CD1c-positive myeloid dendritic cell (primary cell): ENCODE measurements around the gene F7.
"Not testable (repeated sequence)": the region's sequence is repeated elsewhere in the genome, so short reads cannot be mapped to it uniquely, and the experiment has no call there.

Experiments
- DNase-seq: peaks from one replicate; pipeline ENCODE4 v3.0.0-alpha.2; 2016; ENCODE audit errors: extremely low spot score

The F7 gene

DNA sequence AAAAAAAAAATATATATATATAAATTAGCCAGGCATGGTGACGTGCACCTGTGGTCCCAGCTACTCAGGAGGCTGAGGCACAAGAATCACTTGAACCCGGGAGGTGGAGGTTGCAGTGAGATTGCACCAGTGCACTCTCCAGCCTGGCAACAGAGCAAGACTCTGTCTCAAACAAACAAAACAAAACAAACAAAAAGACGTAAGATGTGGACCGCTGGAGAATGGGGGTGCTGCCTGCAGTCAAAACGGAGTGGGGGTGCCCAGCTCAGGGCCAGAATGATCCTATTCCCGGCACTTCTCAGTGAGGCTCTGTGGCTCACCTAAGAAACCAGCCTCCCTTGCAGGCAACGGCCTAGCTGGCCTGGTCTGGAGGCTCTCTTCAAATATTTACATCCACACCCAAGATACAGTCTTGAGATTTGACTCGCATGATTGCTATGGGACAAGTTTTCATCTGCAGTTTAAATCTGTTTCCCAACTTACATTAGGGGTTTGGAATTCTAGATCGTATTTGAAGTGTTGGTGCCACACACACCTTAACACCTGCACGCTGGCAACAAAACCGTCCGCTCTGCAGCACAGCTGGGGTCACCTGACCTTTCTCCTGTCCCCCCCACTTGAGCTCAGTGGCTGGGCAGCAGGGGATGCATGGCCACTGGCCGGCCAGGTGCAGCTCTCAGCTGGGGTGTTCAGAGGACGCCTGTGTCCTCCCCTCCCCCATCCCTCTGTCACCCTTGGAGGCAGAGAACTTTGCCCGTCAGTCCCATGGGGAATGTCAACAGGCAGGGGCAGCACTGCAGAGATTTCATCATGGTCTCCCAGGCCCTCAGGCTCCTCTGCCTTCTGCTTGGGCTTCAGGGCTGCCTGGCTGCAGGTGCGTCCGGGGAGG, at the start of gene F7:
Gene F7 (plus strand): TSS at position 760 of the 889 bp plus-strand sequence. CDS start 51 bp downstream, at position 811.
- DNase-seq = no peak

GRCh38 chr13:113057084-113057483, 48.5 kb upstream of the F7 start:
- no peak for DNase-seq

DNA sequence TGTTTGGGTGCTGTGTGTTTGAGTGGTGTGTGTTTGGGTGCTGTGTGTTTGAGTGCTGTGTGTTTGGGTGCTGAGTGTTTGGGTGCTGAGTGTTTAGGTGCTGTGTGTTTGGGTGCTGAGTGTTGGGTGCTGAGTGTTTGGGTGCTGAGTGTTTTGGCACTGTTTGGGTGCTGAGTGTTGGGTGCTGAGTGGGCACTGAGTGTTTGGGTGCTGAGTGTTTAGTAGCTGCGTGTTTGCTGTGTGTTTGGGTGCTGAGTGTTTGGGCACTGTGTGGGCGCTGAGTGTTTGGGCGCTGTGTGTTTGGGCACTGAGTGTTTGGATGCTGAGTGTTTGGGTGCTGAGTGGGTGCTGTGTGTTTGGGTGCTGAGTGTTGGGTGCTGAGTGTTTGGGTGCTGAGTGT, 48.0 kb upstream of the F7 start:
- not testable (repeated sequence) for DNase-seq

GRCh38 chr13:113058129-113058987, 47.2 kb upstream of the F7 start:
- DNase-seq = no peak

DNA sequence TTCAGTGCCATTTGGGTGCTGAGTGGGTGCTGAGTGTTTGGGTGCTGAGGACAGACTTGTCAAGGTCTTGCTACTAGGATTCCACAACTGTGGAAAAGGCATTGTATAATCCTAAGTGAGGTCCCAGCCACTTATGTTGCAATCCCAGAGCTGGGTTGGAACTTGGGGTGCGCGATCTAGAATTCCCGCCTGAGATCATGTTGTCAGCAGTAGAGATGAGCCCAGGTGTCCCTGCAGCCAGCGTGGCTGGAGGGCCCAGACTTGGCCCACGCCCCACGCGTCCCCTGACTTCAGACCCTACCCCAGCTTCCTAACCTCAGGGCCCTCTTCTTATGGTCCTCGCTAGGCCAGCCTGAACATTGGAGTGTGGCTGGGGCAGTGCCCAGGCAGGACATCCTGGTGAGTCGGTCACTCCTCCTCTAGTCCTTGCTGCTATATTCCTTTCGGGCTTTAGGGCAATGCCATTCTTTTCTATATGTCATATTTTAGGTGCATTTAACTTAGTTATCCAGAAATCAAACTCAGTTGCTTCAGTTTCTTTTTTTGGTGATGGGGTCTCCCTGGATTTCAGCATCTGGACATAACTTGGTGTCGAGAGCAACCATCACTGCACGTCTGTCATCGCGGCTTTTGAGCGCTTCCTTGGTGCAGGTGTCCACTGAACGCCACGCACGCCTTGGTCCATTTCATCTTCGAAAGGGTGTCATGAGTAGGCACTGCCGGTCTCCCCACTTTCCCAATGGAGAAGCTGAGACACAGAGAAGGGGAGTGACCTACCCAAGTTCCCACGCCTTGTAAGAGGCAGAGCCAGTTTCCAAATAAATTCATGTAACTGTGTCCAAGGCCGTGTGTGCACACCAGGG, 46.4 kb upstream of the F7 start:
- no peak for DNase-seq

DNA sequence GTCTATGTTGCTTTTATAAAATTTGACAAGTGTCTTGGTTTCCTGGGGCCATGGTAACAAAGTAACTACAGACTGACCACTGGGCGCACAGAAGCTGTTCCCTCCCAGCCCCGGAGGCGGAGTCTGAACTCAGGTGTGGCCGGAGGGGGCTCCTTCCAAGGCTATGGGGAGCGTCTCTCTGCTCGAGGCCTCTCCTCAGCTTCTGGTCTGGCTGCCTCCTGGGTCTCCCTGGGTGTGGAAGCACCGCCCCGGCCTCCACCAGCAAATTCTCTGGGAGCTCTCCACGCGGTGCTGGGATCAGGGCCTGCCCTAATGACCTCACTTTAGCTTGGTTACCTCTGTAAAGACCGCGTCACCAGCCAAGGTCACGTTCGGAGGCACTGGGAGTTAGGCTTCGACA, 45.7 kb upstream of the F7 start:
- no peak for DNase-seq

DNA sequence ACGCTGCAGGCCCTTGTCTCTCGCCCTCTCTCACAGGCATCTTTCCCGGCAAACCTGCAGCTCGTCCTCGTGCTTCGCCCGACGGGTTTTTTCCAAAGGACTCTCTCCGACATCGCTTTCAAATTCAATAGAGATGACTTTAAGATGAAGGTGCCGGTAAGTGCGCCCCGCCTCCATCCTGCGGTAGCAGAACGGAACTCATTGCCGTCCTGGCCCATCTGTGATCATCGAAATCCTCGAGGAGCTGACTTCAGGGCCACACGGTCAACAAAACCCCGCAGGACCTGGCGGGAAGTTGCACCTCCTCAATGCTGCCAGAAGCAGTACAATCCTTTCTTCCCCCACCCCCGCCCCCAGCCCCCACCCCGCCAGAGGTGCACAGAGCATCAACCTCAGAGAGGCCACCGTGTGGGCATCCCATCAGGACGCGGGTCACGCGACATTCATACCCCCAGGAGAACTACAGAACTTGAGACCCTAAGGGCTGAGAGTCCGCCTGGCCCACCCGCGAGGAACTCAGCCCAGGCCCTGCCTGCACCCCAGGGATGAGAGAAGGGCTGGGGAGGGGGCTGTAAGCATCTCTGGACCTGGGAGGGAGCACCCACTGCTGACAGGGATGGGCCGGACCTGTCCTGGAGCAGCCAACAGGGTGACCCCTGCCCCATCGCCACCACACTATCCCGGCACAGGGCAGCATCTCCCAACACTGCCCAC, 44.9 kb upstream of the F7 start:
- no peak for DNase-seq

GRCh38 chr13:113061271-113061625, 44.3 kb upstream of the F7 start:
- no peak for DNase-seq

DNA sequence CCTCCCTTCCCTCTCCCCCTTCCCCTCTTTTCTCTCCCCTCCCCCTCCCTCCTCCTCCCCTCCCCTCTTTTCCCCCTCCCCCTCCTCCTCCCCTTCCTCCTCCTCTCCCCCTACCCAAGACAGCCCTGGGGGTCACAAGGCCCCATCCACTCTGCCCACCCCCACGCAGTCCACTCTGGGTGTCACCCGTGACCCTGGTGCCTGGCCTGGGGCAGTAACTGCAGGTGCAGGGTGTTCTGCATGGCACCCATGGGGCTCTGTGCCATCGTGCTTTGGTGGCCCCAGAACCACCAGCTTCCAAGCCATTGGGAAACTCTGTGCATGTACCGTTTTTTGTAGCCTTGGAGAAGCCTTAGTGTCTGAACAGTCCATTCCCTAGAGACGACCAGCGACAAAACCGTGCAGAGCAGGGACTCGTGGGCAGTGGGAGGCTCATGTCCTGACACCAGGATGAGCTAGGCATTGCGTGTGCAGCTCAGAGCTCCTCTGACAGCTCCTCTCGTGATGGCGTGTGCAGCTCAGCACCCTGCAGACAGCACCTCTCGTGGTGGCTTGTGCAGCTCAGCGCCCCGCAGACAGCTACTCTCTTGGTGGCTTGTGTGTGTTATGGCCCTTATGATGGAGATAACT, 43.7 kb upstream of the F7 start:
- DNase-seq = no peak

DNA sequence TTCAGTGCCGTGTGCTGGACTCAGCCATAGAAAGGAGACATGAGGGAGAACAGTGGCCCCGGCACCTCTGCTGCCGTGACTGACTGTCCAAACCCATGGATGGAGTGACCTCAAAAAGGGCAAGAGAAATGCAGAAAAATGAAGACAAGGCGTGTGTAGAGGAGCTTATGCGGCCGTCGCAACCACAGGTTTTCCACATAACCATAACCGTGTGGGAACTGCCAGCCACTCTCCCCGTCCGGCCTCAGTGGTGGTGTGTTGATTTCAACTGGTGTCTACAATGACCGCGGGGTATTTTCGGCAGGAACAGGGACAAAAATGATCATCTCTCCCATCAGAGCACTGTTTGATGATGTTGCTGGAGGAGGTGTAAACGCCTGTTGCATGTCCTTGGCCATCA, 42.9 kb upstream of the F7 start:
- DNase-seq = no peak

DNA sequence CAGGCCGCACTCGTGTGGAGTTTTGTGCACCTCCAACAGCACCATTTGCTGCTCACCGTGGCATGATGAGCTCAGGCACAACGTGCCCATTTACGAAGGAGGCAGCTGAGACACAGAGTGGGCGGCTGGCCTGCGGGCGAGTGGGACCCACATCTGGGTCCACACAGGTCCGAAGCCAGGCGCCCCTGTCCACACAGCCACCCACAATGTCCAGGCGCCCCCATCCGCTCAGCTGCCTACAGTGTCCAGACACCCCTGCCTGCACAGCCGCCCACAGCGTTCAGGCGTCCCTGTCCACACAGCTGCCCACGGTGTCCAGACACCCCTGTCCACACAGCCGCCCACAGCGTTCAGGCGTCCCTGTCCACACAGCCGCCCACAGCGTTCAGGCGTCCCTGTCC, 42.5 kb upstream of the F7 start:
- no peak for DNase-seq

DNA sequence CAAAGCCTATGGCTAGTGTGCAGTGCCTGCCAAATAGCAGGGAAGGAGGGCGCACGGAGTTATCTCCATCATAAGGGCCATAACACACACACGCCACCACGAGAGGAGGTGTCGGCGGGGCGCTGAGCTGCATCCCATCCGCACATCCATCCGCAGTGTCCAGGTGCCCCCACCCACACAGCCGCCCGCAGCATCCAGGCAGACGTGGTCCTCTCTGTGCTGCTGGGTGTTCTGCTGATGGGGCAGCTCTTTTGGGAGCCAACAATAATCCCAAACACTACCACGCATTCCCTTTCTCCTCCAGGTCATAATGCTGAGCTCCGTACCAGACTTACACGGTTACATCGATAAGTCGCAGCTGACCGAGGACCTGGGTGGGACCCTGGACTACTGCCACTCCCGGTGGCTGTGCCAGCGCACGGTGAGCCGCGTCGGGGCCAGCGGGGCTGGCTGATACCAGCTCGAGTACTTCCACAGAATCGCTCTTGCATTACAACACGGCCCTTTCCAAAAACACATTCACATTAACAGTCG, 41.5 kb upstream of the F7 start:
- DNase-seq = no peak

DNA sequence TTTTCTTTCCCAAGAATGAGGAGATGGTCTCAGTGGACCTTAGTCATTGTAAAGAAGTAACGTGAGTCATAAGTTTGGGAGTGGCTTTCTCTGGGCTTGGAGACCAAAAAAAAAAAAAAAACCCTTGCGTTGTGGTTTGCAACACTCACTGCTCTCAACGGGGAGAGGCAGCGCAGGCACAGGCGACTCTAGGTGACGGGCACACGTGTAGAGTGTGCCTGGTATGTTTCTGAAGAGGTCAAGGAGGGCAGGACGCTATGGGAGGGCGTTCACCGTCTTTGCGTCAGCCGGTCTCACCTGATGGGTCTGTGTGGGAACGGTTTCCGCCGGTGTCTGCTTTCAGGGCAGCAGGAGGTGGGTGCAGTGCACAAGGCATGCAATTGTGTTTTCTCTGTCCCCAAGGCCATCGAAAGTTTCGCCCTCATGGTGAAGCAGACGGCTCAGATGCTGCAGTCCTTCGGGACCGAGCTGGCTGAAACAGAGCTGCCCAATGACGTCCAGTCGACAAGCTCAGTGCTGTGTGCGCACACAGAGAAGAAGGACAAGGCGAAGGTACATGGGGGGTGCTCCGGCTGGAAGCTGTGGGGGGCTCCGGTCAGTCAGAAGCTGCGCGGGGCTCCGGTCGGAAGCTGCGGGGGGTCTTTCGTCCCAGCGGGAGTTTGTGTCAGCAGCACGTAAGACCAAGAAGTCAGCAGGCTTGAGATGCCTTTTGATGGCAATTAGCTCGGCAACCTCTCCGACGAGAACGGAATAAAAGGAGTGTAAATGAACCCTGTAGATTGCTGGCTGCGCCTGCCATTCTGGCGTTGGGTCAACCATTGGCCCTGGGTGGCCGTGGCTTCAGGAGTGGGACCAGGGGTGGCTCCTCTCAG, 40.8 kb upstream of the F7 start:
- no peak for DNase-seq

GRCh38 chr13:113065406-113066141, 40.0 kb upstream of the F7 start:
- DNase-seq = no peak

DNA sequence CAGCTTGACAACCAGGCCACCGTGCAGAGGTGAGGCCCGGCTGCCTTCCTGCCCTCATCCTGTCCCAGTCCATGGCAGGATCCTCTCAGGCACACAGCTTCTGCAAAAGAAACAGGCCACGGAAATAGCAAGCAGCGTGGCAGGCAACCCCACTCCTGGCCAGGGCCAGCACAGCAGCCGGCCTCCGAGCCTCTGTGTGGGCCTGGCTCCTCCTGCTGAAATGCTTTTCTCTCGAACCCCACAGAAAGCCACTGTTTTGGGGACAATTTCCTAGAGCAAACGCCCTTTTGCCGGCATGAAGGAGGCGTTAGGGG, 39.5 kb upstream of the F7 start:
- DNase-seq = no peak

- DNase-seq = no peak
These were observed 38.8 kb upstream of the F7 start for GRCh38 chr13:113066746-113067145.

DNA sequence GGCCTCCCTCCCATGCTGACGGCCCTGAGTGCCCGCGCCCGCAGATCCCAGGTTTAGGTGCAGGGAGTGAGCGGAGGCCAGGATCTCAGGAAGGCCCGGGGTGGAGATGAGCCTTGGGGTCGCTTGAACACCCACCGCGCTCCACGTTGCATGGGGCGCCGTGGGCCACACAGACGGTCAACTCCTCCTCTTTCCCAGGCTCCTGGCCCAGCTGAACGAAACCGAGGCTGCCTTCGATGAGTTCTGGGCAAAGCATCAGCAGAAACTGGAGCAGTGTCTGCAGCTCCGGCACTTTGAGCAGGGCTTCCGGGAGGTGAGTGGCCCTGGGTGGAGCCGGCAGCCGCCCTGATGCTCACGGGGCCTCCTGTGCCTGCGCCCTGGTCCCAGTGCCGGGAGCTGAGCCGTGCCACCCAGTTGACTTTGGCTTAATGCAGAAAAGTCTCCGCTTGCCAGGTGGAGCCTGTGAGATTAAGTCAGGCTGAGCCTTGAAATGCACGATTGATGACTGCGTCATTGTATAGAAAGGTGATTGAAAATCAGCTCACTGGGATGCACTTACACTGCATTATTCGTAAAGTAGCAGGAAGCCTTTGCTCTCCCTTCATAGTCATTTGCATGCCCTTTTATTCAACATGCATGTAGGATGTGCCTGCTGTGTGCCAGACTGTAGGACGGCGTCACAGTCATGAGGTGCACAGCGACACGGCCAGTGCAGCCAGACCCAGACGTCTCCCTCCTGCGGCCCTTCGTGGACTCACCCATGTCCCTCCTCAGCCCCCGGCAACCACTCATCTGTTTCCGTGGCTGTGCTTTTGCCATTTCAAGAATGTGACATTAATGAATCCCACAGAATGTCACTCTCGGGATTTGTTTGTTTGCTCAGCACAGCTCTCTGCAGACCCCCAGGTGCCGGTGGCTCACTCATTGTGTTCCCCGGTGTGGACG, 35.5 kb upstream of the F7 start:
- no peak for DNase-seq

GRCh38 chr13:113070855-113071254, 34.7 kb upstream of the F7 start:
- no peak for DNase-seq
